IMR-90 (cell line): ENCODE results near the gene TPI1.

ENCODE experiments used
- CTCF ChIP-seq: conservative IDR thresholded peaks from 2 replicates; pipeline ENCODE4 v1.5.1; 2012; ENCODE audit warnings: mild to moderate bottlenecking, low read depth, low read length, improper control_type of control experiment
- ELK1 ChIP-seq: fragments of 150-350 bp; IDR thresholded peaks from 2 replicates; pipeline ENCODE4 v1.6.1; 2016; ENCODE audit warnings: low read depth, mild to moderate bottlenecking, low read length, moderate library complexity, borderline replicate concordance
- FOS ChIP-seq: fragments of 150-350 bp; IDR thresholded peaks from 2 replicates; pipeline ENCODE4 v1.6.1; 2016; ENCODE audit warnings: low read depth, low read length
- MAFK ChIP-seq: IDR thresholded peaks from 2 replicates; pipeline ENCODE4 v1.6.1; 2012; ENCODE audit warnings: low read depth, low read length, improper control_type of control experiment
- MAZ ChIP-seq: IDR thresholded peaks from 2 replicates; pipeline ENCODE4 v1.6.1; 2012; ENCODE audit warnings: low read depth, mild to moderate bottlenecking, low read length, improper control_type of control experiment, moderate library complexity, borderline replicate concordance
- MXI1 ChIP-seq: IDR thresholded peaks from 2 replicates; pipeline ENCODE4 v1.6.1; 2012; ENCODE audit warnings: low read depth, mild to moderate bottlenecking, low read length, moderate library complexity, borderline replicate concordance
- NFE2L2 ChIP-seq: fragments of 150-350 bp; IDR thresholded peaks from 2 replicates; pipeline ENCODE4 v1.6.1; 2016; ENCODE audit warnings: low read depth, mild to moderate bottlenecking, low read length
- POLR2A ChIP-seq: IDR thresholded peaks from 2 replicates; pipeline ENCODE4 v1.6.1; 2012; ENCODE audit warnings: mild to moderate bottlenecking, low read depth, low read length
- RAD21 ChIP-seq: IDR thresholded peaks from 2 replicates; pipeline ENCODE4 v1.6.1; 2012; ENCODE audit warnings: low read length, improper control_type of control experiment
- RCOR1 ChIP-seq: IDR thresholded peaks from 2 replicates; pipeline ENCODE4 v1.6.1; 2012; ENCODE audit warnings: mild to moderate bottlenecking, low read length, improper control_type of control experiment; ENCODE audit not compliant: insufficient replicate concordance
- RFX5 ChIP-seq: IDR thresholded peaks from 2 replicates; pipeline ENCODE4 v1.8.0; 2012; ENCODE audit warnings: low read depth, mild to moderate bottlenecking, low read length, moderate library complexity
- SMC3 ChIP-seq: fragments of 150-350 bp; IDR thresholded peaks from 2 replicates; pipeline ENCODE4 v1.6.1; 2016; ENCODE audit warnings: low read depth, mild to moderate bottlenecking, antibody characterized with exemption, low read length, moderate library complexity

GRCh38 chr12:6820166-6820565 is 47.2 kb upstream of the TPI1 start:
- no peak for TF ChIP-seq CTCF
- no peak for TF ChIP-seq SMC3
- no peak for TF ChIP-seq NFE2L2
- no peak for TF ChIP-seq POLR2A
- TF ChIP-seq MAFK, result no peak
- TF ChIP-seq MXI1, result no peak
- no peak for TF ChIP-seq FOS
- no peak for TF ChIP-seq RAD21
- no peak for TF ChIP-seq RCOR1
- no peak for TF ChIP-seq MAZ
- no peak for TF ChIP-seq ELK1
- TF ChIP-seq RFX5, result no peak
